ENCODE data around the gene ELAPOR1.

Gene ELAPOR1

GRCh38 chr1:109113590-109114341 is at the start of gene ELAPOR1:
ELAPOR1 (plus strand) TSS chr1:109114115; CDS start chr1:109114184, 69 bp downstream.
- TF ChIP-seq CTCF (IDR thresholded peaks at IDR 0.05; ENCODE audit: poor library complexity, severe bottlenecking) = no peak
- H3K27me3 ChIP-seq (ENCODE audit: insufficient read depth, poor library complexity, severe bottlenecking) = peaks cover 37% of the 10 kb centered on the region
- H3K9me3 ChIP-seq (ENCODE audit: severe bottlenecking) = no peaks in the 10 kb centered on the region
- ATAC-seq (ENCODE audit: low read depth) = peak; percentile 60
- peak within 1 kb of the TSS; percentile 29 for H3K4me3 ChIP-seq (ENCODE audit: severe bottlenecking)
- no peaks in the 10 kb centered on the region for H3K4me1 ChIP-seq (ENCODE audit: insufficient read depth, poor library complexity, severe bottlenecking)
- no peak for DNase-seq (ENCODE audit: low spot score)
- no peak within 1 kb of the TSS for H3K27ac ChIP-seq (ENCODE audit: poor library complexity, severe bottlenecking)
- no peaks in the 10 kb centered on the region for H3K36me3 ChIP-seq (ENCODE audit: low read depth)

DNA sequence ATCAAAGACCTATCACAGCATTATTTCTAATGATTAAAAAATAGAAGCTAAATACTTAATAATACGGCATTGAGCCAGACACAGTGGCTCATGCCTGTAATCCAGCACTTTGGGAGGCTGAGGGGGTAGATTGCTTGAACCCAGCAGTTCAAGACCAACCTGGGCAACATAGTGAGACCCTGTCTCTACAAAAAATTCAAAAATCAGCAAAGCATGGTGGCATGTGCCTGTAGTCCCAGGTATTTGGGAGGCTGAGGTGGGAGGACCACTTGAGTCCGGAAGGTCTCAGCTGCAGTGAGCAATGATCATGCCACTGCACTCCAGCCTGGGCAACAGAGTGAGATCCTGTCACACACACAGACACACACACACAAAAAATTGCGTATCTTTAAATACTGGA is 48.8 kb upstream of the ELAPOR1 start:
- H3K27me3 ChIP-seq (ENCODE audit: insufficient read depth, poor library complexity, severe bottlenecking) = no peaks in the 10 kb centered on the region
- H3K36me3 ChIP-seq (ENCODE audit: low read depth) = peaks cover 57% of the 10 kb centered on the region
- H3K9me3 ChIP-seq (ENCODE audit: severe bottlenecking) = no peaks in the 10 kb centered on the region
- no peaks in the 10 kb centered on the region for H3K4me1 ChIP-seq (ENCODE audit: insufficient read depth, poor library complexity, severe bottlenecking)
- no peak overlapping the region for H3K27ac ChIP-seq (ENCODE audit: poor library complexity, severe bottlenecking)
- no peak overlapping the region for H3K4me3 ChIP-seq (ENCODE audit: severe bottlenecking)
- TF ChIP-seq CTCF (IDR thresholded peaks at IDR 0.05; ENCODE audit: poor library complexity, severe bottlenecking) = no peak
- ATAC-seq (ENCODE audit: low read depth) = no peak
- DNase-seq (ENCODE audit: low spot score) = no peak

GRCh38 chr1:109067883-109068282 is 46.0 kb upstream of the ELAPOR1 start:
- H3K27me3 ChIP-seq (ENCODE audit: insufficient read depth, poor library complexity, severe bottlenecking) = no peaks in the 10 kb centered on the region
- H3K4me3 ChIP-seq (ENCODE audit: severe bottlenecking) = no peak overlapping the region
- DNase-seq (ENCODE audit: low spot score) = no peak
- TF ChIP-seq CTCF (IDR thresholded peaks at IDR 0.05; ENCODE audit: poor library complexity, severe bottlenecking) = no peak
- H3K4me1 ChIP-seq (ENCODE audit: insufficient read depth, poor library complexity, severe bottlenecking) = no peaks in the 10 kb centered on the region
- no peak overlapping the region for H3K27ac ChIP-seq (ENCODE audit: poor library complexity, severe bottlenecking)
- H3K36me3 ChIP-seq (ENCODE audit: low read depth) = peaks cover 60% of the 10 kb centered on the region
- no peaks in the 10 kb centered on the region for H3K9me3 ChIP-seq (ENCODE audit: severe bottlenecking)
- no peak for ATAC-seq (ENCODE audit: low read depth)

GRCh38 chr1:109069294-109069693 is 44.6 kb upstream of the ELAPOR1 start:
- Histone ChIP-seq H3K9me3 (ENCODE audit: severe bottlenecking) (no peaks in the 10 kb centered on the region), H3K4me1 (ENCODE audit: insufficient read depth, poor library complexity, severe bottlenecking) (peaks cover under 1% of the 10 kb centered on the region), H3K4me3 (ENCODE audit: severe bottlenecking) (no peak overlapping the region), H3K27me3 (ENCODE audit: insufficient read depth, poor library complexity, severe bottlenecking) (no peaks in the 10 kb centered on the region), H3K36me3 (ENCODE audit: low read depth) (peaks cover 58% of the 10 kb centered on the region), H3K27ac (ENCODE audit: poor library complexity, severe bottlenecking) (no peak overlapping the region)
- no peak for TF ChIP-seq CTCF (IDR thresholded peaks at IDR 0.05; ENCODE audit: poor library complexity, severe bottlenecking)
- ATAC-seq (ENCODE audit: low read depth) (no peak), DNase-seq (ENCODE audit: low spot score) (no peak)

Data from RWPE2 (cell line).